Right lobe of liver (tissue), 4 donors: ENCODE results near the gene PCCA.

Source experiments
- POLR2A ChIP-seq: fragments of 450-650 bp; IDR thresholded peaks from one replicate; pipeline ENCODE4 v1.6.1; 2017; ENCODE audit warnings: antibody characterized with exemption, mild to moderate bottlenecking
- TF ChIP-seq, protein P1 (sequence below), 4 donors: fragments of 200-600 bp in 3 of 4; fragments of 450-650 bp in 1 of 4; IDR thresholded peaks; one replicate each; pipeline versions ENCODE4 v1.5.1 to v1.8.0; 2016 to 2022; ENCODE audit warnings: antibody characterized with exemption in 4 of 4, mild to moderate bottlenecking in 2 of 4
- donor health status: DM: no; HTN: no; CAD: no.
- donor health status: DM: no; HTN: no; CAD: no.
- donor health status: DM: no; HTN: yes; CAD: no.

DNA sequence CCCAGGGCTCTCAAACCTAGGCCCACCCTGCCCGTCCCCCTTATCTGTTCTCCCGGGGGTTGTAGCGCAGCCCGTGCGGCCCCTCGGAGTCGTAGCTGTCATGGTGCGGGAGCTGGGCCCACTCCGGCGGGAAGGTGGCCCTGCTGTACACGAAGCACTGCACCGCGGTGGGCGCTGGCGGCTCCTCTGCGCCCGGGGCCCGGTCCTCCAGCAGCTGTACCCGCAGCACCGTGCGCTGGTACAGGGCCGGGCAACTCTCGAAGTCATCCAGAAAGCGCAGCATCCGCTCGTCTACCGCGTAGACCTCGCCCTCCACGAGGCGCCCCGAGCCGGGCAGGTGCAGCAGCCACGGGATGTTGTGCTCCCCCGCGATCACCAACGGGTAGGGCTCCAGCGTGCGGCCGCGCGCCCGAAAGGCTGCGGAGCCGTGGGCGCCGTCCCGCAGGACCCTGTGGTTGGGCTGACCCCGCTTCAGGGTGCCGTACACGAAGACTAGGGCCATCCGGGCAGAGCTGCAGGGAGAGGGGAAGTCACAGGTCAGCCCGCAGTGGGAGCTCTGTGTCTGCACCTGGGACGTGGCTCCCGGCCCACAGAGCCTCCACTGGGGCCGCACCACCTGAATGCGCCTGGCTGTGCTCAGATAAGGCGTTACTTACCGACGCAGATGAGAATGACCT, 443.3 kb downstream of the PCCA start:
- TF ChIP-seq, protein P1, sequence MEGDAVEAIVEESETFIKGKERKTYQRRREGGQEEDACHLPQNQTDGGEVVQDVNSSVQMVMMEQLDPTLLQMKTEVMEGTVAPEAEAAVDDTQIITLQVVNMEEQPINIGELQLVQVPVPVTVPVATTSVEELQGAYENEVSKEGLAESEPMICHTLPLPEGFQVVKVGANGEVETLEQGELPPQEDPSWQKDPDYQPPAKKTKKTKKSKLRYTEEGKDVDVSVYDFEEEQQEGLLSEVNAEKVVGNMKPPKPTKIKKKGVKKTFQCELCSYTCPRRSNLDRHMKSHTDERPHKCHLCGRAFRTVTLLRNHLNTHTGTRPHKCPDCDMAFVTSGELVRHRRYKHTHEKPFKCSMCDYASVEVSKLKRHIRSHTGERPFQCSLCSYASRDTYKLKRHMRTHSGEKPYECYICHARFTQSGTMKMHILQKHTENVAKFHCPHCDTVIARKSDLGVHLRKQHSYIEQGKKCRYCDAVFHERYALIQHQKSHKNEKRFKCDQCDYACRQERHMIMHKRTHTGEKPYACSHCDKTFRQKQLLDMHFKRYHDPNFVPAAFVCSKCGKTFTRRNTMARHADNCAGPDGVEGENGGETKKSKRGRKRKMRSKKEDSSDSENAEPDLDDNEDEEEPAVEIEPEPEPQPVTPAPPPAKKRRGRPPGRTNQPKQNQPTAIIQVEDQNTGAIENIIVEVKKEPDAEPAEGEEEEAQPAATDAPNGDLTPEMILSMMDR (IDR thresholded peaks at IDR 0.05): no peak
- TF ChIP-seq POLR2A: no peak
